Loucy (cell line): Measurements from ENCODE around the gene TOLLIP.

Experiments used
- H2AFZ ChIP-seq: fragments of 200-600 bp; sonication (generic); 2 replicates; pipeline ENCODE4 v1.6.0; 2016; ENCODE audit warnings: antibody characterized with exemption, mild to moderate bottlenecking, low read length, moderate library complexity
- H3F3A ChIP-seq: fragments of 200-600 bp; 2 replicates; pipeline ENCODE4 v1.6.0; 2016; ENCODE audit warnings: antibody characterized with exemption, low read depth, mild to moderate bottlenecking
- H3K27me3 ChIP-seq: fragments of 200-600 bp; sonication (generic); 2 replicates; pipeline ENCODE4 v1.6.1; 2014; ENCODE audit warnings: low read length, mild to moderate bottlenecking; ENCODE audit not compliant: insufficient read depth, poor library complexity, severe bottlenecking
- H3K36me3 ChIP-seq: fragments of 200-600 bp; sonication (generic); 2 replicates; pipeline ENCODE4 v1.6.1; 2016; ENCODE audit warnings: low read length; ENCODE audit not compliant: insufficient read depth
- H3K4me1 ChIP-seq: fragments of 200-600 bp; sonication (generic); 2 replicates; pipeline ENCODE4 v1.5.1; 2014; ENCODE audit warnings: low read length, mild to moderate bottlenecking; ENCODE audit not compliant: insufficient read depth, poor library complexity, severe bottlenecking
- H3K4me2 ChIP-seq: fragments of 200-600 bp; sonication (generic); 2 replicates; pipeline ENCODE4 v1.6.0; 2014; ENCODE audit warnings: antibody characterized with exemption, low read length, low read depth, mild to moderate bottlenecking; ENCODE audit not compliant: poor library complexity, severe bottlenecking
- H3K4me3 ChIP-seq: fragments of 200-600 bp; sonication (generic); 2 replicates; pipeline ENCODE4 v1.5.1; 2014; ENCODE audit warnings: low read length, mild to moderate bottlenecking, mixed read lengths; ENCODE audit not compliant: poor library complexity, severe bottlenecking
- H3K79me2 ChIP-seq: fragments of 200-600 bp; sonication (generic); 2 replicates; pipeline ENCODE4 v1.6.1; 2014; ENCODE audit warnings: low read length; ENCODE audit not compliant: insufficient read depth
- H3K9ac ChIP-seq: fragments of 200-600 bp; sonication (generic); 2 replicates; pipeline ENCODE4 v1.6.0; 2014; ENCODE audit warnings: mild to moderate bottlenecking, low read depth, low read length, moderate library complexity; ENCODE audit not compliant: poor library complexity, severe bottlenecking
- H3K9me2 ChIP-seq: fragments of 200-600 bp; sonication (generic); replicated peaks from 2 replicates; pipeline ENCODE4 v1.6.1; 2016; ENCODE audit warnings: low read depth, low read length, mixed read lengths
- H3K9me3 ChIP-seq: fragments of 200-600 bp; sonication (generic); 2 replicates; pipeline ENCODE4 v1.6.1; 2014; ENCODE audit warnings: mild to moderate bottlenecking, antibody characterized with exemption, low read length, low read depth; ENCODE audit not compliant: insufficient read depth
- H4K20me1 ChIP-seq: fragments of 200-600 bp; sonication (generic); 2 replicates; pipeline ENCODE4 v1.6.0; 2014; ENCODE audit warnings: antibody characterized with exemption, low read length, mild to moderate bottlenecking; ENCODE audit not compliant: insufficient read depth, poor library complexity, severe bottlenecking
- EZH2phosphoT487 ChIP-seq: fragments of 200-600 bp; IDR thresholded peaks from 2 replicates; pipeline ENCODE4 v1.6.1; 2018; ENCODE audit warnings: antibody characterized with exemption, mild to moderate bottlenecking, moderate library complexity, borderline replicate concordance
- TF ChIP-seq, protein P1 (sequence below): fragments of 200-600 bp; sonication (generic); conservative IDR thresholded peaks from 2 replicates; pipeline ENCODE4 v1.5.1; 2014; ENCODE audit warnings: mild to moderate bottlenecking, antibody characterized with exemption, low read length

Gene TOLLIP

DNA sequence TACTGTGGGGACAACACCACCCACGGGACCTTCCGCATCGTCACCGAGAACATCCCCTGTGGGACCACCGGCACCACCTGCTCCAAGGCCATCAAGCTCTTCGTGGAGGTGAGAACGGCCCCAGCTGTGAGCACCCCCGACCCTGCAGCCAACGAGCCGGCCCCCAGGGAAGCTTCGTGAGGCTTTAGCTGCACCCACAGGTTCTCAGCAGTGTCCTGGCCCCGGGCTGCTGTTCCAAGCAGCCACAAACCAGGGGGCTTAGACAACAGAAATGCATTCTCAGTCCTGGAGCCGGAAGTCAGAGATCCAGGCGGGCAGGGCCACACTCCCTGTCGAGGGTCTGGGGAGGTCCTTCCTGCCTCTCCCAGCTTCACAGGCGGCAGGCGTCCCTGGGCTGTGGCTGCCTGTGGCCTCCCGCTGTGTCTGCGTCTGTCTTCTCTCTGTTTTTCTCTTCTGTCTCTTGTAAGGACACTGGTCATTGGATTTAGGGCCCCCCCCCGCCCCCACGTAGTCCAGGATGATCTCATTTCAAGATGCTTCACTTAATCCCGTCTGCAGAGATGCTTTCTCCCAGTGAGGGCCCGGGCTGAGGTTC lies 74.0 kb downstream of the TOLLIP start:
- Histone ChIP-seq H3K9ac (no peak overlapping the region), H3K4me2 (no peak overlapping the region), H3K36me3 (no peaks in the 10 kb centered on the region), H2AFZ (no peak overlapping the region), H3K4me1 (no peaks in the 10 kb centered on the region), H3K9me3 (peaks cover 8% of the 10 kb centered on the region; the same call in 1 of the 2 replicates), H3K9me2 (no peaks in the 10 kb centered on the region), H3K4me3 (no peak overlapping the region), H3F3A (no peaks in the 10 kb centered on the region), H3K27me3 (no peaks in the 10 kb centered on the region), H4K20me1 (no peaks in the 10 kb centered on the region), H3K79me2 (no peaks in the 10 kb centered on the region)
- TF ChIP-seq EZH2phosphoT487, result no peak
- TF ChIP-seq, protein P1, sequence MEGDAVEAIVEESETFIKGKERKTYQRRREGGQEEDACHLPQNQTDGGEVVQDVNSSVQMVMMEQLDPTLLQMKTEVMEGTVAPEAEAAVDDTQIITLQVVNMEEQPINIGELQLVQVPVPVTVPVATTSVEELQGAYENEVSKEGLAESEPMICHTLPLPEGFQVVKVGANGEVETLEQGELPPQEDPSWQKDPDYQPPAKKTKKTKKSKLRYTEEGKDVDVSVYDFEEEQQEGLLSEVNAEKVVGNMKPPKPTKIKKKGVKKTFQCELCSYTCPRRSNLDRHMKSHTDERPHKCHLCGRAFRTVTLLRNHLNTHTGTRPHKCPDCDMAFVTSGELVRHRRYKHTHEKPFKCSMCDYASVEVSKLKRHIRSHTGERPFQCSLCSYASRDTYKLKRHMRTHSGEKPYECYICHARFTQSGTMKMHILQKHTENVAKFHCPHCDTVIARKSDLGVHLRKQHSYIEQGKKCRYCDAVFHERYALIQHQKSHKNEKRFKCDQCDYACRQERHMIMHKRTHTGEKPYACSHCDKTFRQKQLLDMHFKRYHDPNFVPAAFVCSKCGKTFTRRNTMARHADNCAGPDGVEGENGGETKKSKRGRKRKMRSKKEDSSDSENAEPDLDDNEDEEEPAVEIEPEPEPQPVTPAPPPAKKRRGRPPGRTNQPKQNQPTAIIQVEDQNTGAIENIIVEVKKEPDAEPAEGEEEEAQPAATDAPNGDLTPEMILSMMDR, result no peak

- no peaks in the 10 kb centered on the region for H3F3A ChIP-seq
- no peaks in the 10 kb centered on the region for H3K36me3 ChIP-seq
- H3K79me2 ChIP-seq, result no peaks in the 10 kb centered on the region
- no peaks in the 10 kb centered on the region for H3K27me3 ChIP-seq
- H2AFZ ChIP-seq, result no peak overlapping the region
- H3K9me2 ChIP-seq, result no peaks in the 10 kb centered on the region
- H3K9me3 ChIP-seq, result peaks cover 11% of the 10 kb centered on the region; the same call in 1 of the 2 replicates
- TF ChIP-seq, protein P1, result no peak
- TF ChIP-seq EZH2phosphoT487, result no peak
- no peak overlapping the region for H3K9ac ChIP-seq
- no peak overlapping the region for H3K4me2 ChIP-seq
- H3K4me1 ChIP-seq, result no peaks in the 10 kb centered on the region
- H3K4me3 ChIP-seq, result no peak overlapping the region
- no peaks in the 10 kb centered on the region for H4K20me1 ChIP-seq
Observed at GRCh38 chr11:1234771-1235305, 74.6 kb downstream of the TOLLIP start.

DNA sequence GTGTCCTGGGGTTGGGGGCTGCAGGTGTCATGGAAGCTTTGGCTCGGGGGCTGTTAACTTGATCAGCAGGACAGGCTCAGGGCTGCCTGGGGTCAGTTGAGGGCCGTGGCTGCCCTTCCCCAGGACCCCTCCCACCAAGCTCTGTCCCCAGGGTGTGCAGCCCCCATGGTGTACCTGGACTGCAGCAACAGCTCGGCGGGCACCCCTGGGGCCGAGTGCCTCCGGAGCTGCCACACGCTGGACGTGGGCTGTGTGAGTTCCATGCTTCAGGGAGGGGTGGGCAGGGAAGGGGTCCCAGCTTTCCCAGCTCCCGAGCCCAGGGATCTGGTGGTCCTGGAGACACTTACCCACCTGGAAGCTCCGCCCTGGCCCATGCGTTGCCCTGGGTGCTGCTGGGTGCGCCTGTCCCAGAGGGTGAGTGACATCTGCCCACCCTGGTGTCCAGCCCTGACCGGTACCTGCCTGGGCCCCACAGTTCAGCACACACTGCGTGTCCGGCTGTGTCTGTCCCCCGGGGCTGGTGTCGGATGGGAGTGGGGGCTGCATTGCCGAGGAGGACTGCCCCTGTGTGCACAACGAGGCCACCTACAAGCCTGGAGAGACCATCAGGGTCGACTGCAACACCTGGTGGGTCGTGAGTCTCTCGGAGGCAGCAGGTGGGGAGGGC lies 75.2 kb downstream of the TOLLIP start:
- no peak overlapping the region for H3K4me2 ChIP-seq
- no peaks in the 10 kb centered on the region for H3F3A ChIP-seq
- no peaks in the 10 kb centered on the region for H4K20me1 ChIP-seq
- no peaks in the 10 kb centered on the region for H3K27me3 ChIP-seq
- H3K9ac ChIP-seq, result no peak overlapping the region
- H3K79me2 ChIP-seq, result no peaks in the 10 kb centered on the region
- peaks cover 11% of the 10 kb centered on the region; the same call in 1 of the 2 replicates for H3K9me3 ChIP-seq
- no peak overlapping the region for H3K4me3 ChIP-seq
- no peaks in the 10 kb centered on the region for H3K4me1 ChIP-seq
- H3K9me2 ChIP-seq, result no peaks in the 10 kb centered on the region
- TF ChIP-seq, protein P1, result no peak
- TF ChIP-seq EZH2phosphoT487, result no peak
- no peak overlapping the region for H2AFZ ChIP-seq
- H3K36me3 ChIP-seq, result no peaks in the 10 kb centered on the region
